CD4-positive, alpha-beta T cell treated with Interferon gamma for 1 hour (primary cell): ENCODE data around the gene ACAD10.
"Not testable (repeated sequence)": the region's sequence is repeated elsewhere in the genome, so short reads cannot be mapped to it uniquely, and the experiment has no call there.

Source experiments
- DNase-seq: peaks from one replicate; pipeline ENCODE4 v3.0.0-alpha.2; 2020

ACAD10 gene

DNA sequence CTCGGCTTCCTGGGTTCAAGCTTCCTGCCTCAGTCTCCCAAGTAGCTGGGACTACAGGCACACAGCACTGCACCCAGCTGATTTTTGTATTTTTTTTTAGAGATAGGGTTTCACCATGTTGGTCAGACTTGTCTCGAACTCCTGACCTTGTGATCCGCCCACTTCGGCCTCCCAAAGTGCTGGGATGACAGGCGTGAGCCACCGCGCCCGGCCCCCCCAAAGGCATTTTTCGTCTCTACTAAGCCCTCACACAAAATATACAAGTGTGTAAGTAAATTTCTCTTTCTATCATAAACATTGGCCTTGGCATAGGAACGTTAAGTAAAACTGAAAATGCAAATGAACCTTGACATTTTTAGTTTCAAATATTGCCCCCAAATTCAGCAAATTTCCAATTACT lies 2.1 kb downstream of the ACAD10 start:
- DNase-seq, result no peak

DNA sequence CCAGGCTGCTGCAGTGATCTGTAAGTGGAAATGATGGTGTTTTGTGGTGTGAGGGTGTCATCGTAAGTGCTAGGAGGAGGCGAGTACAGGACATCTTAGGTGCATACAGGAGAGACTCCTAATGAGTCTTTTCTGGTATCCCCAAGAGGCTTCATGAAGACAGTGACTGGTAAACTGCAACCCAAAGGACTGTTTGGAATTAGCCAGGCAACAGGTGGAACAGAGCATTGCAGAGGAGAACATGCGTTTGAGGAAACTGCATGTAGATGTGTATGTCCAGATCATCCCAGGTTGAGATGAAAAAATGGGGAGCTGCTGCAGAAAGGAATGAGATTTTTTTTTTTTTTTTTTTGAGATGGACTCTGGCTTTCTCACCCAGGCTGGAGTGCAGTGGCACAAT lies 5.4 kb downstream of the ACAD10 start:
- no peak for DNase-seq

DNA sequence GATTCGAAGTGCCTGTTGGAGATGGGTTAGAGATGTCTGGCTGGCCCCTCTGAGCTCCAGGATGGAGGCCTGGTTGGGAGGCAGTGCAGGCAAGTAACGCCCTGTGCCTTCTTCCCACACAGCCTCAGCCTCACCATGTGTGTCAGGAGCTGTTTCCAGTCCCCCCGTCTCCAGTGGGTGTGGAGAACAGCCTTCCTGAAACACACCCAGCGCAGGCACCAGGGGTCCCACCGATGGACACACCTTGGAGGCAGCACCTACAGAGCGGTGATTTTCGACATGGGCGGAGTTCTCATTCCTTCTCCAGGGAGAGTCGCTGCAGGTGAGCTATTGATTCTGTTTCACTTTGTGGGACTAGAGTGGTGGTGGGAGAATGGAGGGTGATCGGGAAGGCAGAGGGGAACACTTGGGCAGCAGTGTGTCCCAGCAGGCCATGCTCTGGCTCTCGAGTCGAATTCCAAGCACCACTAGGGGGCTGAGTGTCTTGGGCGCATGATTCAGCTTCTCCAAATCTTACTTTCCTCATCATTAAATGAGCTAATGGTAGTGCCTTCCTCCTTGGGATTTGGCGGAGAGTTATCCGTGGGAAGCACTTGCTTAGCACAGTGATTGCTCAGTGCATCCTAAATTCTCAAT lies 6.8 kb downstream of the ACAD10 start:
- no peak for DNase-seq

DNA sequence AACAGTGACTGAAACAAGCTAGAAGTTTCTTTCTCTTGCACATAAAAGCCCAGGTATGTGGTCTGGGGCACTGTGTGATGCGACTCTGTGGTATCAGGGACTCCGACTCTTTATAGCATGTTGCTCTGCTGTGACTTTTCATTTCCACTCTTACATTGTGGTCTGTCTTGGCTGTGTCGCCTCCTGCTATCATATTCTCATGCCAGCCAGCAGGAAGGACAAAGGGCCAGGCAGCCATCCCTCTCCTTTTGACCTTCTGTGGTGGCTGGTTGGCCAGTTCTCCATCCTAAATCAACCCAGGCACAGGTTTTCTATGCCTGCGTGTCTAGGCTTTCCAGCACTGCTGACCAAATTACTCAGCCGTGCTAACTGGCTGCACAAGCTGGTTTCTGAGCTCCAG lies 8.0 kb downstream of the ACAD10 start:
- no peak for DNase-seq

DNA sequence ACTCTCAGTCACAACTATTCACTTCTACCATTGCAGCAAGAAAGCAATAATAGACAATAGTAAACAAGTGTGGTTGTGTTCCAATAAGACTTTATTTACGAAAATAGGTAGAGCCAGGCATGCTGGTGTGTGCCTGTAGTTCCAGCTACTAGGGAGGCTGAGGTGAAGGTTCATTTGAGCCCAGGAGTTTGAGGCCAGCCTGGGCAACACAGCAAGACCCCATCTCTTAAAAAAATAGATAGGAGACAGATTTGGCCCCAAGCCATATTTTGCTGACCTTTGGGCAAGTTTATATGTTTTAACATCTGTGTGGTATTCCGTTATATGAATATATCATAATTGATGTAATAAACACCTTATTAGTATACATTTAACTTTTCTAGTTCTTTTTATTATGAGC lies 14.1 kb downstream of the ACAD10 start:
- no peak for DNase-seq

DNA sequence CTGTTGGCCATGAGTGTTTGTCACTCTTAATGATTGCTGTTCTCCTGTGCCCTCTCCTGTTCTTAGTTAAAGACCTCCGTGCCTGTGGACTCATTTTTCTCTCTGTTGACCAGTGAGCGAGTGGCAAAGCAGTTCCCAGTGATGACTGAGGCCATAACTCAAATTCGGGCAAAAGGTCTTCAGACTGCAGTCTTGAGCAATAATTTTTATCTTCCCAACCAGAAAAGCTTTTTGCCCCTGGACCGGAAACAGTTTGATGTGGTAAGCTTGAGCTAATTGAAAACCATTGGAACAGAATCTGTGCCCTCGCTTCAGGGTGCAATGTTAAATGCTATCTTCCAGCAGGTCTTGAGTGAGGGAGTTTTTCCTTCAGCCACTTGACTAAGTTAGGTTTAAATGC lies 19.8 kb downstream of the ACAD10 start:
- DNase-seq, result no peak

DNA sequence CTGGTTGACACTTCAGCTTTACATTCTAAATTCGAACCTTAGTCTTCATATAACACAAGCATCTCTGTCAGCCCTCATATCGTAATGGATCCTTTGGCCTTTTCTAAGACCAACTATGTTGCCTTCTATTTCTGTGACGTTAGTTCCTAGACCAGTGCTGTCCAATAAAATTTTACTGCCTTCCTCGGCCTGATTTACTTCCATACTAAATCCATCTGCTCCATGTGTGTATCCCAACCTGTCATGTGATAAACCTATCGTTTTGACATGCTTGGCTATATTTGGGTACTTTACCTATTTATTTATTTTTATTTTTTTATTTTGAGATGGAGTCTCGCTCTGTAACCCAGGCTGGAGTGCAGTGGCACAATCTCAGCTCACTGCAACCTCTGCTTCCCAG lies 20.3 kb downstream of the ACAD10 start:
- no peak for DNase-seq

DNA sequence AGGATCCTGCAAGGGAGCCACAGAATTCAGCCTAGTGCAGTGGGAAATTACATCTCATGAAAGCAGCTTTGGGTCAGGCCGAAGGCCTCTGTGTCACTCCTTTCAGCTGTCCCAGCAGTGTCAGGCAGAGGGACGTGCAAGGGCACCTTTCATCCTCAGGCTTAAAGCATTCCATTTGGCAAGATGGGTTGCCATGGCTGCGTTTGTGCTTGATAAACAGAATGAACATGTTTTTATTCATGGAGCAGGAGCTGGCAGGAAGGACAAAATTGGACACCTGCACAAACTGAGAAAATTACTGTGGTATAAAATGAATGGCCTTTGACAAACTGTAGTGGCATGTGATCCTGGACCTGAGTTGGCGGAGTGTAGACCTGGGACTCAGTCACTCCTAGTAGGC lies 29.4 kb downstream of the ACAD10 start:
- no peak for DNase-seq

DNA sequence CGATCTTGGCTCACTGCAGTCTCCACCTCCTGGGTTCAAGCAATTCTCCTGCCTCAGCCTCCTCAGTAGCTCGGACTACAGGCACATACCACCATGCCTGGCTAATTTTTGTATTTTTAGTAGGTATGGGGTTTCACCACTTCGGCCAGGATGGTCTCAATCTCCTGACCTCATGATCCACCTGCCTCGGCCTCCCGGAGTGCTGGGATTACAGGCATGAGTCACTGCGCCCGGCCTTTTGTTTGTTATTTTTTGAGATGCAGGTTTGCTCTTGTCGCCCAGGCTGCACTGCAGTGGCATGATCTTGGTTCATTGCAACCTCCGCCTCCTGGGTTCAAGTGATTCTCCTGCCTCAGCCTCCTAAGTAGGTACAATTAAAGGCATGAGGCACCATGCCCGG lies 33.5 kb downstream of the ACAD10 start:
- not testable (repeated sequence) for DNase-seq

DNA sequence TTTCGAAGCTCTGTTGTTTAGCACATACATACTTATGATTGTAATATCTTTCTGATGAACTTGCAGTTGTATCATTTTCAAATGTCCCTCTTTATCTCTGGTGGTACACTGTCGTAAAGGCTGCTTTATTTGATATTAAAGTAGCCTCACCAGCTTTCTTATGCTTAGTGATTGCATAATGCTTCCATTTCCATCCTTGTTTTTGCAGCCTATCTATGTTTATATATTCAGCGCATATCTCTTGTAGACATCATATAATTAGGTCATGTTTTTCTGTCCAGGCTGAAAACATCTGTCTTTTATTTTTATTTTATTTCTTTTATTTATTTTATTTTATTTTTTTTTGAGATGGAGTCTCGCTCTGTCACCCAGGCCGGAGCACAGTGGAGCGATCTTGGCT lies 34.6 kb downstream of the ACAD10 start:
- DNase-seq, result no peak

DNA sequence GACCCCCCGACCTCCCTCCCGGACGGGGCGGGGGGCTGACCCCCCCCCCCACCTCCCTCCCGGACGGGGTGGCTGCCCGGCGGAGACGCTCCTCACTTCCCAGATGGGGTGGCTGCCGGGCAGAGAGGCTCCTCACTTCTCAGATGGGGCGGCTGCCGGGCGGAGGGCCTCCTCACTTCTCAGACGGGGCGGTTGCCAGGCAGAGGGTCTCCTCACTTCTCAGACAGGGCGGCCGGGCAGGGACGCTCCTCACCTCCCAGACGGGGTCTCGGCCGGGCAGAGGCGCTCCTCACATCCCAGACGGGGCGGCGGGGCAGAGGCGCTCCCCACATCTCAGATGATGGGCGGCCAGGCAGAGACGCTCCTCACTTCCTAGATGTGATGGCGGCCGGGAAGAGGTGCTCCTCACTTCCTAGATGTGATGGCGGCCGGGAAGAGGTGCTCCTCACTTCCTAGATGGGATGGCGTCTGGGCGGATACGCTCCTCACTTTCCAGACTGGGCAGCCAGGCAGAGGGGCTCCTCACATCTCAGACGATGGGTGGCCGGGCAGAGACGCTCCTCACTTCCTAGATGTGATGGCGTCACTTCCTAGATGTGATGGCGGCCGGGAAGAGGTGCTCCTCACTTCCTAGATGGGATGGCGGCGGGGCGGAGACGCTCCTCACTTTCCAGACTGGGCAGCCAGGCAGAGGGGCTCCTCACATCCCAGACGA lies 38.0 kb downstream of the ACAD10 start:
- not testable (repeated sequence) for DNase-seq

DNA sequence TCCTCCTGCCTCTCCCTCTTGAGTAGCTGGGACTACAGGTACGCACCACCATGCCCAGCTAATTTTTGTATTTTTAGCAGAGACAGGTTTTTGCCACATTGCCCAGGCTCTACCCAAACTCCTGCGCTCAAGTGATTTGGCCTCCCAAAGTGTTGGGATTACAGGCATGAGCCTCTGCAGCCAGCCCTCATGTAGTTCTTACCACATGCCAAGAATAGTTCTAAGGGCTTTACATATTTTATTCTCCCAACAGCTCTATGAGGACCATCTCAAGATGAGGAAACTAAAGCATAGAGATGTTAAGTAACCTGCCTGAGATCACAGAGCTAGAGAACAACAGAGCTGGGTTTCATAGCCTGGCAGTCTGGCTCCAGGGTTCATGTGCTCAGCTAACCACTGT lies 42.9 kb downstream of the ACAD10 start:
- DNase-seq, result no peak

DNA sequence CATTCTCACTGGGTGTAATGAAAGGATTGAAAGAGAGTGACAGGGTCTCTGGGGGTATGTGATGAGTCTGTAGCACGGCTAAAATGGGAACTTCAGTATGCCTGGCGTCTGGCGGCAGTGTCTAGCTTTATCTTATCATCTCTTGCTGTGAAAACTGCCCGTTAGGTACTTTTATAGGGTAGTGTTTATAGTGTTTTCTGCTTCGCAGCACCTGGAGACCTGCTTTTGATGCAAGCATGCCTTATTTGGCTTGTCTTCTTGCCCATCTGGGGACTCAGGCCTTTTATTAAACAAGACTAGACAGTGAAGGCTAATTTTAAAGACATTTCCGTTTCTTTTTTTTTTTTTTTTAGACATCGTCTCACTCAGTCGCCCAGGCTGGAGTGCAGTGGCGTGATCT lies 44.6 kb downstream of the ACAD10 start:
- DNase-seq, result no peak

DNA sequence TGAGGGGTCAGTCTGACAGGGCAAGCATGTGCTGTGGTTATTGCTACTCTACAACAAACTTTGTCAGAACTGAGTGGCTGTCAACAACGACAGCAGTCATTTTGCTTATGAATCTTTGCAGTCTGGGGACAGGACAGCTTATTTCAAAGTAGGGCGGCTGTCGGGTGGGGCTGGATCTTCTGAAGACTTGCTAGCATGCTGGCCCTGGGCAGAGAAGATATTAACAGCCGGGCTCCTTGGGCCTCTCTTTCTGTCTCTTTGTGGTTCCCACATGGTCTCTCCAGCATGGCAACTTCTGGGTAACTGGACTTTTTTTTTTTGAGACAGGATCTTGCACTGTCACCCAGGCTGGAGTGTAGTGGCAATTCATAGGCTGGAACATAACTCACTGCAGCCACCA lies 46.9 kb downstream of the ACAD10 start:
- DNase-seq, result no peak

DNA sequence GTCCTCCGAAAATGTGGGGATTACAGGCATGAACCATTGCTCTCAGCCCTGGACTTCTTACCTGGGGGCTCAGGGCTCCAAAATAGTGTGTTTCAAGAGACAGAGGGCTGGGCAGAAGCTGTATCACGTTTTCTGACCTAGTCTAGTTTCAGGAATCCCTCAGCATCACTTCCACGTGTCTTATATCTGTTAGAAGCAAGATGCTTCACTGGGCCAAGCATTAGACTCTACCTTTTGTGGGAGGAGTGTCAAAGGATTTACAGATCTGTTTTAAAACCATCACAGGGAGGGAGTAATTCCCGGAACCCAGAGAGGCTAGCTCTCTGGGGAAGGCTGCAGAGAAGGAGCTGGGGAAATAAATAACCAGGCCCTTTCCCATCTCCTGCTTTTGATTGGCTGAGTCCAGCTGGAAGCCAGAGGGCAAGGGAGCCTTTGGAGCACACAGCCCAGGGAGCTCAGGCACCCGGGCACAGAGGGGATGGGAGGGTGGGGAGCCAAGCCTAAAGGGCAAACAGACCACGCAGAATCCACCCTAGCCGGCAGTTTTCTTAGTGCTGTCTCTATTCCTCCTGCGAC lies 47.6 kb downstream of the ACAD10 start:
- no peak for DNase-seq

DNA sequence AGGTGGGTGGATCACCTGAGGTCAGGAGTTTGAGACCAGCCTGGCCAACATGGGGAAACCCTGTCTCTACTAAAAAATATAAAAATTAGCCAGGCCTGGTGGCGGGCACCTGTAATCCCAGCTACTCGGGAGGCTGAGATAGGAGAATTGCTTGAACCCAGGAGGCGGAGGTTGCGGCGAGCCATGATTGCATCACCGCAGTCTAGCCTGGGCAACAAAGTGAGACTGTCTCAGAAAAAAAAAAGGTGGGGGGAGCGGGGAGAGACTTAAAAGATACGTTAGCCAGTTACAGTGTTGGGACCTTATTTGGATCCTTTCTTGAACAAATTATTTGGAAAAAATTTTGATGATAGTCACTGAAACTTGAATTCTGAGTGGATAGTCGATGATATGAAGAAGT lies 53.7 kb downstream of the ACAD10 start:
- not testable (repeated sequence) for DNase-seq

DNA sequence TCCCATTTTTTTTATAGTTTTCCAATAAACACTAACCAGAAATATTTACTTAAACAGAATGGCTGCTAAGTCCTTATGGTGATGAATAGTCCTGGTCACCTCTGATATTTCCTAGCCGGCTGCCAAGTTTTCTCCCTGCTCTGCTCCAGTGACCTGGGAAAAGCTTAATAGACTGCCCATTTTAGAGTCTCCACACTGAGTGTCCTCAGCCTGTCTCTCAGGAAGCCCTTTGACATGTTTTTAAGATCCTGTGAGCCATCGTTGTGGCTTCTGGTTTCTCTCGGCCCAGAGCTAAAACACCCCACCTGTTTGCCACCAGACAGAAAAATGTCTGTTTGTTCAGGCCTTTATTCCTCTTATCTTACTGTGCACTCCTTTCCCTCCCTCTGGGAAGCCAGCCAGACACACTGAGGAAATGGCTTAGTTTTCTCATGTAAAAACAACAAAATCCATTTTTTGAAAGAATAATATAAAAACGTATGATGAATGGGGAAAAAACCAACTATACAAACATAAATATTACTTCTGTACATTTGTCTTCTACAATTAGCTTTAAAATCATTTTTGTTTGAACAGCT lies 55.5 kb downstream of the ACAD10 start:
- no peak for DNase-seq

DNA sequence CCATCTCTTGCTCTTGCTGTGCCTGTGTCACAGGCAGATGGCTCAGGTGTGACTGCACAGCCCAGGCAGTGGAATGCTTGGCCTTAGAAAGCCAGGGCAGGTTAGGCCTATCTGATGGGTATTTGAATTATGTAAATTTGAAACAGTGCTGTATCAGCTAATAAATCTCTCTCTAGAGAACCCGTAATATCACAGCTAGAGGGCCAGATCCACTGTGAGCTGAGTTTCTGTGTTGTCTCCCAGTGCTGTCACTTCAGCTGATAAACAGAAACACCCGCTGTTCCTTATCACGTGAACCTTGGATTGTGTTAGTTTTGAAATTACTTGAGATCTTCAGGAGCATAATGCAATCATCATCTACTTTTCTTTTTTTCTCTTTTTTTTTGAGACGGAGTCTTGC lies 59.4 kb downstream of the ACAD10 start:
- DNase-seq, result no peak

DNA sequence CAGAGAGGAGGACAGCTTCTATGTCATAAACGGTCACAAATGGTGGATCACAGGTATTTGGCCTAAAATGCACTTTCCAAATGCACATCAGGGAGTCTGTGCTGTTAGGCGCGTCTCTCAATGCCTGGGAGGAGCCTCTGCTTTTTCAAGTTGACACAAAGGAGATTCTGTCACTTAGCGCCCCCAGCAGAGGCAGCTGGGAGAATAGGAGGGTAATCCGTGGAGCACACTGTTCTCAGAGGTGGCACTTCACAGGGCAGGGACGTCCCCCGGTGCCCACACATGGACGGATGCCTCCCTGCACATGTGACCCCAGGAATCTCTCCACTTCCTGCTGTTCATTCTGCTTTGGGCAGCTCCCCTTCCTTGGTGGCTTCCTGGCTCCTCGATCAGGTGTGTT lies 61.5 kb downstream of the ACAD10 start:
- DNase-seq, result no peak

DNA sequence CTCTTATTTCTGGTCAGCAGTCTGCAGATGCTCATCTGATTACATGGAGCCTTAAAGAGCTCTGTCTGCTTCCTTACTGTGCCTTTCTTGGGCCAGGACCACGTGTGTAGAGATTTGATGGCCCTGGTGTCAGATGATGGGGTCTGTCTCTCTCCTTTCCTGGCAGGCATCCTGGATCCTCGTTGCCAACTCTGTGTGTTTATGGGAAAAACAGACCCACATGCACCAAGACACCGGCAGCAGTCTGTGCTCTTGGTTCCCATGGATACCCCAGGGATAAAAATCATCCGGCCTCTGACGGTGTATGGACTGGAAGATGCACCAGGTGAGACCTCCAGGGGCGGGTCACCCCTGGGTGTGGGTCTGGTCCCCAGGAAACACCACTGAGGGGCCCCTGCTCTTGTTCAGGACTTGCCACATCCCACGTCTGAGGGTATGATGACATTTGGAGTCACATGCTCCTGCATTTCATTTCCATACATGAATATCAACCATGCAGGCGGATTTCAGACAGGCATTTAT lies 62.4 kb downstream of the ACAD10 start:
- DNase-seq, result no peak

DNA sequence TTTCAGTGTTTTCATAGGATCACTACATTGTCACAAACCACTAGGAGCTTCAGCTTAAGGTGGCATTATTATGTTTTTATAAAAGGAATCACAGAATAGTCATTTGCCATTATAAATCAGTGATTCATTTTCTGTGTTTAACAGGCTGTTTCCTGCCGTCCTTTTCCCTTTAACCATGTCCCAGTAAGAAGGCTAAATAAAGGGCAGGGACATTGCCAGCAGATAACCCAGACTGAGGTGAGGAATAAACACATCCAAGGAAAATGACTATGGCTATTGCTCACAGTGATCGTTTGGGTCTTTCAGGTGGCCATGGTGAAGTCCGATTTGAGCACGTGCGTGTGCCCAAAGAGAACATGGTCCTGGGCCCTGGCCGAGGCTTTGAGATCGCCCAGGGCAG lies 63.0 kb downstream of the ACAD10 start:
- no peak for DNase-seq

DNA sequence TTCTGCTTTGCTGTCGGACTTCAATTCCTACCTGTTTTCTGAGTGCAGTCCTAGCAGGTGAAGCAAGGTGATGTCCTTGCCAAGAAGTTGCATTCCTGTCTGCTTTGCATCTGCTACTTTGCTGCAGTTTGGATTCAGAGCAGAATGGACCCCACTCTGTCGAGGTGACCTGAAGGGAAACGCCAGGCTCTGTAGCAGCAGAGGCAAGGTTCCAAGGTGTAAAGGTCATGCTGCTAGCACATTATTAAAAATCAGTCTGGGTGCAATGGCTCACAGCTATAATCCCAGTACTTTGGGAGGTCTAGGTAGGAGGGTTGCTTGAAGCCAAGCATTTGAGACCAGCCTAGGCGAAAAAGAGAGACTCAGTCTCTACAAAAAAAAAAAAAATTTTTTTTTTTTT lies 63.5 kb downstream of the ACAD10 start:
- no peak for DNase-seq

DNA sequence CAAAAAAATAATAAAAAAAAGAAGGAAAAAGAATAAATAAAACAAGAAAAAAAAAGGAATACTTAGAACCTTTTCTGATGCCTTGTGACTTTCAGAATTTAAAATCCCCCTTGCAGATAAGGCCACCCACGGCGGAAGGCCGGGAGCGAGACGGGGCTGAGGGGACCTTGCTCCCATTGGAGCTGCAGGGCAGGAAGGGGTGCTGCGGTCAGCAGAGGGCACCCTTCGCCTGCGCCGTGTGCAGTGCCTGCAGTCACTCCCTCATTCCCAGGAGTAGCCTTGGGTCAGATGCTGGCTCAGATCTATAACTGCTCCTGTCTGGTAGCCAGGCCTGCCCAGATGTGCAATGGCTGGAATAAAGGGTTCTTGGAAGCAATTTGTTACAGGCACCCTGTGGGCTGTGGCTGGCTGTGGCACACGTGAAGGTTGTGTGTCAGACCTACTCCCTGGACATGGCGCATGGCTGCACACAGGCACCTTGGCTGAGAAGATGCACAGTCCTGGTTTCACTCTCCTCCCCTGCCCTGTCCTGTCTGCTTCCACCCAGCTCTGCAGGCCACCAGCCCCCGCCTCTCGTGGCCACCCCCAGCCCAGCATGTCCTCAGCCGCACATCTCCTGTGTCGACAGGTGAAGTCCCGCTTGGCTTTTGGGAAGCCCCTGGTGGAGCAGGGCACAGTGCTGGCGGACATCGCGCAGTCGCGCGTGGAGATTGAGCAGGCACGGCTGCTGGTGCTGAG lies 67.5 kb downstream of the ACAD10 start:
- peak; percentile 18 for DNase-seq
